A549 (cell line): ENCODE results near the gene NOXA1. TPM values are rescaled to one million over a fixed set of nuclear protein-coding genes. Genes with fewer than 3 reads are reported as not detected.

Experiments used
- ATAC-seq, 2 experiments: fragments of 200-7000 bp in 1 of 2; fragments of >200 bp in 1 of 2; cut with Nextera tagmentation in 1 of 2; cut with Tn5 transposase in 1 of 2; 3 replicates each; pipeline versions ENCODE4 v1.8.0 to v1.9.1; 2018 to 2020; ENCODE audit warnings: mild to moderate bottlenecking in 1 of 2, moderate library complexity in 1 of 2
- CTCF ChIA-PET: fragments of 300-600 bp; sonication (Branson Sonifier 250); formaldehyde crosslinking; extraction: SDS; loops from one replicate; lab custom pipeline; 2021; ENCODE audit warnings: antibody characterized with exemption, inconsistent platforms; lab: Yijun Ruan, JAX
- POLR2A ChIA-PET: fragments of 350-600 bp; formaldehyde crosslinking; extraction: SDS; loops from one replicate; lab custom pipeline; 2021; ENCODE audit warnings: antibody characterized with exemption, inconsistent platforms; lab: Yijun Ruan, JAX
- DNase-seq, 2 experiments: peaks; one replicate each; pipeline versions ENCODE4 v3.0.0 to v3.0.0-alpha.2; 2011 to 2016; ENCODE audit warnings: low read depth in 1 of 2, low spot score in 1 of 2
- FAIRE-seq: peaks from 2 replicates; lab custom pipeline; 2011; peaks lifted over from hg19 to GRCh38; lab: Jason Lieb, UNC
- H3K27ac ChIP-seq, 2 experiments: fragments of >200 bp; sonication (Bioruptor Twin); formaldehyde crosslinking; 3 replicates each; pipeline ENCODE4 v1.5.1; 2016 to 2017
- H3K4me1 ChIP-seq: fragments of >200 bp; sonication (Bioruptor Twin); formaldehyde crosslinking; 3 replicates; pipeline ENCODE4 v1.6.1; 2016
- H3K4me2 ChIP-seq: fragments of >200 bp; sonication (Bioruptor Twin); formaldehyde crosslinking; 3 replicates; pipeline ENCODE4 v1.6.1; 2016
- H3K4me3 ChIP-seq: fragments of >200 bp; sonication (Bioruptor Twin); formaldehyde crosslinking; 3 replicates; pipeline ENCODE4 v1.5.1; 2016
- H3K9me3 ChIP-seq: fragments of >200 bp; sonication (Bioruptor Twin); formaldehyde crosslinking; 3 replicates; pipeline ENCODE4 v1.6.1; 2016
- BHLHE40 ChIP-seq: IDR thresholded peaks from 2 replicates; pipeline ENCODE4 v1.6.1; 2012; ENCODE audit warnings: low read depth, low read length, inconsistent platforms
- CBX8 ChIP-seq: fragments of 200-600 bp; sonication (generic); IDR thresholded peaks from 2 replicates; pipeline ENCODE4 v1.6.1; 2016
- CEBPB ChIP-seq, 2 experiments: fragments of >200 bp in 1 of 2; sonication (Bioruptor Twin) in 1 of 2; formaldehyde crosslinking in 1 of 2; IDR thresholded peaks; 2 replicates each; pipeline ENCODE4 v1.6.1; 2012 to 2016
- CHD2 ChIP-seq: fragments of 150-350 bp; IDR thresholded peaks from 2 replicates; pipeline ENCODE4 v1.6.1; 2014; ENCODE audit warnings: low read length; ENCODE audit not compliant: partially characterized antibody
- ESRRA ChIP-seq: fragments of 150-350 bp; IDR thresholded peaks from 2 replicates; pipeline ENCODE4 v1.6.1; 2014; ENCODE audit warnings: mild to moderate bottlenecking, low read length, borderline replicate concordance
- FOSL2 ChIP-seq, 2 experiments: fragments of 450-650 bp in 1 of 2; fragments of >200 bp in 1 of 2; sonication (Bioruptor Twin) in 1 of 2; formaldehyde crosslinking; IDR thresholded peaks; 2 replicates each; pipeline versions ENCODE4 v1.5.0 to v1.6.1; 2016 to 2020; ENCODE audit warnings: mild to moderate bottlenecking in 1 of 2, moderate library complexity in 1 of 2
- GATA3 ChIP-seq: IDR thresholded peaks from 2 replicates; pipeline ENCODE4 v1.6.1; 2012; ENCODE audit warnings: borderline replicate concordance
- HEYL ChIP-seq: fragments of 250-450 bp; sonication (Bioruptor Pico); IDR thresholded peaks from 2 replicates; pipeline ENCODE4 v1.8.0; 2021; ENCODE audit warnings: mild to moderate bottlenecking, moderate library complexity
- HOXB13 ChIP-seq: fragments of 250-450 bp; sonication (Bioruptor Pico); IDR thresholded peaks from 2 replicates; pipeline ENCODE4 v1.5.0; 2020; ENCODE audit warnings: low read depth, mild to moderate bottlenecking, moderate library complexity
- JUN ChIP-seq, 2 experiments: fragments of >200 bp; sonication (Bioruptor Twin); formaldehyde crosslinking; IDR thresholded peaks; 2 replicates in 1 of 2; 3 replicates in 1 of 2; pipeline ENCODE4 v1.6.1; 2016 to 2017
- KDM5A ChIP-seq: fragments of 200-600 bp; sonication (generic); IDR thresholded peaks from 2 replicates; pipeline ENCODE4 v1.6.1; 2016; ENCODE audit warnings: antibody characterized with exemption, mild to moderate bottlenecking
- RARB ChIP-seq: fragments of 250-450 bp; sonication (Bioruptor Pico); IDR thresholded peaks from 2 replicates; pipeline ENCODE4 v1.8.0; 2021; ENCODE audit warnings: mild to moderate bottlenecking, moderate library complexity
- RNF2 ChIP-seq: fragments of 200-600 bp; sonication (generic); IDR thresholded peaks from 2 replicates; pipeline ENCODE4 v1.6.1; 2016; ENCODE audit warnings: low read depth, mild to moderate bottlenecking, antibody characterized with exemption, moderate library complexity, borderline replicate concordance
- TP53 ChIP-seq: fragments of 250-450 bp; sonication (Bioruptor Pico); IDR thresholded peaks from 2 replicates; pipeline ENCODE4 v1.5.0; 2021; ENCODE audit warnings: mild to moderate bottlenecking, moderate library complexity
- ZC3H11A ChIP-seq: fragments of 450-650 bp; IDR thresholded peaks from 2 replicates; pipeline ENCODE4 v1.6.1; 2014; ENCODE audit warnings: antibody characterized with exemption, mild to moderate bottlenecking
- ZFP36 ChIP-seq: fragments of 450-650 bp; IDR thresholded peaks from 2 replicates; pipeline ENCODE4 v1.6.1; 2014; ENCODE audit warnings: borderline replicate concordance; ENCODE audit not compliant: partially characterized antibody
- ZSCAN20 ChIP-seq: fragments of 250-450 bp; sonication (Bioruptor Pico); IDR thresholded peaks from 2 replicates; pipeline ENCODE4 v1.8.0; 2022; ENCODE audit warnings: mild to moderate bottlenecking, moderate library complexity
- WGBS: methylation state at CpG from one replicate; pipeline ENCODE4 v1.1.6; 2017; ENCODE audit errors: missing lambda C conversion rate; 5-methylcytosine and 5-hydroxymethylcytosine counted together
- polyA plus RNA-seq, 4 experiments: library from polyadenylated mRNA; depleted of rRNA in 3 of 4; stranded (reverse); fragments of >200 nt; fragmentation: RNase III in 1 of 4; extraction: RNeasy Plus Mini Kit Qiagen cat#74134 plus additional on column Dnase treatment in 1 of 4; gene quantifications; 2 replicates in 3 of 4; 3 replicates in 1 of 4; pipeline ENCODE4 v1.2.3, GENCODE V29; 2011 to 2017
- TF ChIP-seq, protein P1 (sequence below): fragments of >200 bp; sonication (Bioruptor Twin); formaldehyde crosslinking; IDR thresholded peaks from 3 replicates; pipeline ENCODE4 v1.5.1; 2016
- TF ChIP-seq, protein P2 (sequence below): fragments of 200-600 bp; sonication (generic); IDR thresholded peaks from 2 replicates; pipeline ENCODE4 v1.6.1; 2016; ENCODE audit warnings: antibody characterized with exemption, mild to moderate bottlenecking, moderate library complexity
- TF ChIP-seq, protein P3 (sequence below): fragments of 450-650 bp; IDR thresholded peaks from 2 replicates; pipeline ENCODE4 v1.6.1; 2014; ENCODE audit warnings: antibody characterized with exemption

The NOXA1 gene
- polyA plus RNA-seq, 2 of the 4 experiments (the other 2 are of a cell fraction) = 0.44 to 1.5 TPM

DNA sequence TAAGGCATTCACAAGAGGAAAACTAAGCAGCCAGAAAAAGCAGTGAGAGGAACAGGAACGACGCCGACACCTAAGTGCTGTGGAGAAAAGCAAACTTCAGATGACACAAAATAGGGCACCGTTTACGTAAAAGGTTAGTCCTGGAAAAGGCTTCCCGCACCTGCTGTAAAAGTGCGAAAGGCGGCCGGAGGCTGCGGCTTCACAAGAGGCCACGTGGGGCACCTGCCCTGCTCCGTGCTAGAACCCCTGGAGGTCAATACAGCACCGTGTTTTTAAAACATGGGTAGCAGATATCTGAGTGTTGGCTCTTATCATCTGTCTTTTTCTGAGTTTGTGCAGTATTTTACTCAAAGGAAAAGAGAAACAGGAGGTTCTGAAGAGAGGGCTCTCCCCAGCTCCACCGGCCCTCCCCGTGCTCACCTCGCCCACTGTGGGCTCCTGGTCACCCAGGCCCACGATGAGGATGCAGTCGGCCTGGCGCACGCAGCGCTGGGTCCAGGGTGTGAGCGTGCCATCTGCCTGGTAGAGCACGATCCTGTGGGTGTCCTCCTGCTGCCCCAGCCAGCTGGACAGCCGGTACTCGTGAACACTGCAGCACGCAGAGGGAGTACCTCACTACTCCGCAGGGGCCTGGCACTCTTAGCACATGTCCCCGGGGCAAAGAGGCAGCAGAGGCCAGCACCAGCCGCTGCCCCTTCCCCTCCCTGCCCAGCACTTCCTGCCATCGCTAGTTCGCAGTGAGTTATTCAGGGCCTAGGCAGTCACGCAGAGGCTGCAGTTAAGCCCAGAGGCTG lies 56.9 kb downstream of the NOXA1 start (continued):
- TF ChIP-seq, protein P1, sequence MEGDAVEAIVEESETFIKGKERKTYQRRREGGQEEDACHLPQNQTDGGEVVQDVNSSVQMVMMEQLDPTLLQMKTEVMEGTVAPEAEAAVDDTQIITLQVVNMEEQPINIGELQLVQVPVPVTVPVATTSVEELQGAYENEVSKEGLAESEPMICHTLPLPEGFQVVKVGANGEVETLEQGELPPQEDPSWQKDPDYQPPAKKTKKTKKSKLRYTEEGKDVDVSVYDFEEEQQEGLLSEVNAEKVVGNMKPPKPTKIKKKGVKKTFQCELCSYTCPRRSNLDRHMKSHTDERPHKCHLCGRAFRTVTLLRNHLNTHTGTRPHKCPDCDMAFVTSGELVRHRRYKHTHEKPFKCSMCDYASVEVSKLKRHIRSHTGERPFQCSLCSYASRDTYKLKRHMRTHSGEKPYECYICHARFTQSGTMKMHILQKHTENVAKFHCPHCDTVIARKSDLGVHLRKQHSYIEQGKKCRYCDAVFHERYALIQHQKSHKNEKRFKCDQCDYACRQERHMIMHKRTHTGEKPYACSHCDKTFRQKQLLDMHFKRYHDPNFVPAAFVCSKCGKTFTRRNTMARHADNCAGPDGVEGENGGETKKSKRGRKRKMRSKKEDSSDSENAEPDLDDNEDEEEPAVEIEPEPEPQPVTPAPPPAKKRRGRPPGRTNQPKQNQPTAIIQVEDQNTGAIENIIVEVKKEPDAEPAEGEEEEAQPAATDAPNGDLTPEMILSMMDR = no peak
- TF ChIP-seq RNF2 (no peak), ZC3H11A (no peak)

DNA sequence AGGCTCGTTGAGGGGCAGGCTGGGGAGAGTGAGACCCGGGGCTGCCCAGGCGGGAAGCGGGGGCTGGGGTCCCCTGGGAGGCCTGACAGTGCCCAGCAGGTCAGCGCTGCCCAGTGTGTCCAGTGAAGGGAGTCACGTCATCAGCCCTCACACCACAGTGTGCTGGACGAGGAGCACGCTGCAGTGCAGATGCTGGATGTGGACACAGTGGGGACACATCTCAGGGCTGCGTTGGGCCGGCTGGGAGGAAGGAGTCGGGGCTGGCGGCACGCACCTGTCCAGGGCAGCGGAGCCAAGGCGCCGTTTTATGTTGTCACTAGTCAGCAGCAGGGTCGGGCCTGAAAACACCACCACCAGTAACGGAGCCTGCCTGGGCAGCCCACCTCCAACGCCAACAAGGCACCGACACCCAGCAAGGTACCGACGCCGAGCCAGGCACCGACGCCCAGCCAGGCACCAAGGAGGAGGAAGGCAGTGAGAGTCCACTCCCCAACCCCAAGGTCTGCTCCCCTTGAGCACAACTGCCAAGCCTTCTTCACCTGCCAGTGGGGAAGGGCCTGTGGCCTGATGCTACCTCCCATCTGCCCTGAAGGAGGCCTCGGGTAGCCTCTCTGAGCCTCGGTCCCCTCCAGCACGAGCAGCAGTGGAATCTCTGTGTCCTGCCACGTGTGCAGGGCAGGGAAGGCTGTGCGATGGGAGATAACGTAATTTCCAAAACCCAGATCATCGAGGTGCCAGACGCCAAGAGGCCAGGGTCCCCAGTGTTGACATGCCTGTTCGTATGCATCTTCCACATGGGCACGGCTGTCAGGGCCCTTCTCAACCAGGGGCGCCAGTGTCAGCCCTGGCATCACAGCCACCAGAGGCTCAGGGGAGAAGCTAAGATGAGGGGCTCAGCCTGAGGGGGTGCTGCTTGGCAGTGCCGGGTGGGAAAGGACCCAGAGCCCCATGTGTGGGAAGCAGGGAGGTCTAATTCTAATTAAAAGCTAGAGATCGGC lies 57.8 kb downstream of the NOXA1 start:
- ChIA-PET POLR2A (no interaction called here), CTCF (interaction anchor here (1.1 to 1.9 kb wide), 6 partner anchors 11 to 57 kb away, joined by 3 to 4 read pairs (median 4); no protein-coding TSS in a partner anchor)
- Histone ChIP-seq H3K27ac (peak overlapping the region in 1 of 2 experiments; percentile 84; a peak in 3 of 6 replicates), H3K4me3 (no peak overlapping the region), H3K4me2 (no peak overlapping the region), H3K9me3 (peaks cover 6% of the 10 kb centered on the region; the same call in 2 of the 3 replicates), H3K4me1 (peaks cover 11% of the 10 kb centered on the region)
- ATAC-seq = no peak
- no peak for DNase-seq
- no peak for TF ChIP-seq ESRRA
- no peak for TF ChIP-seq KDM5A
- no peak for TF ChIP-seq HOXB13 (CRISPR knock-in tag)
- WGBS = 94% methylated on average over 34 of the region's 38 CpGs
- FAIRE-seq = no peak

DNA sequence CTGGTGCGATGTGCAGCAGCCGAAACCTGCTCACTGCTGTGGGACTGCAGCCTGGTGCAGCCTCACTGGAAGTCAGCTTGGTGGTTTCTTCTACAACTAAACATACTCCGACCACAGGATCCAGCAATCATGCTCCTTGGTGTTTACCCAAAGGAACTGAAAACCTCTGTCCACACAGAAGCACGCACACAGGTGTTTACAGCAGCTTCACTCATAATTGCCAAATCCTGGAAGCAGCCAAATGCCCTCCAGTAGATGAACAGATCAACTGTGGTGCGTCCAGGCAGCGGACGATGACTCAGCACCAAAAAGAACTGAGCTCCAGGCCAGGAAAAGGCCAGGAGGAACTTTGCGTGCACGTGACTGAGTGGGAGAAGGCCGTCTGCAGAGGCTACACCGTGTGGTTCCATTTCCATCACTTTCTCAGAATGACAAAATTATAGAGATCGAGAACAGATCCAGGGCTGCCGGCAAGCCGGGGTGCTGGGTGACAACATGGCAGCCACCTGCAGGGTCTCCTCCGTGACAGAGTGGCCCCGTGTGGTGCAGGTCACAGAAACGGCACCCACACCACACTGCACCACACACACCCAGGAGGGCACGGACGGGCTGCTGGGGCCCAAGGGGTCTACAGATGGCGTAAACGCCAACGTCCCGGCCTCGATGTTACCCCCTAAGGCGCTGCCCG lies 59.0 kb downstream of the NOXA1 start:
- Histone ChIP-seq H3K4me3 (no peak overlapping the region), H3K4me2 (peak overlapping the region; percentile 50), H3K9me3 (no peaks in the 10 kb centered on the region), H3K4me1 (peaks cover 11% of the 10 kb centered on the region), H3K27ac (peak overlapping the region; percentile 62 to 84)
- DNase-seq = peak in 1 of 2 experiments; percentile 68
- WGBS = 74% methylated on average over 26 of the region's 26 CpGs
- POLR2A ChIA-PET = interaction anchor here (1.0 kb wide), 1 partner anchor 23 kb away, joined by 6 read pairs; the partner anchor contains the start of gene NSMF
- FAIRE-seq = no peak
- CTCF ChIA-PET = interaction anchor here (0.7 to 1.9 kb wide), 10 partner anchors 12 to 188 kb away, joined by 3 to 4 read pairs (median 4); partner anchors contain the start of genes EXD3 and NRARP
- ATAC-seq = peak; percentile 41 to 51; a peak in 5 of 6 replicates
- no peak for TF ChIP-seq FOSL2 (IDR thresholded peaks at IDR 0.05)
- TF ChIP-seq FOSL2 (CRISPR knock-in tag; IDR thresholded peaks at IDR 0.05) = peak; percentile 59
- TF ChIP-seq ZSCAN20 (CRISPR knock-in tag) = no peak
- no peak for TF ChIP-seq HEYL (CRISPR knock-in tag)
- TF ChIP-seq CBX8 = no peak
- no peak for TF ChIP-seq RARB (CRISPR knock-in tag)
- TF ChIP-seq CHD2 = no peak
- TF ChIP-seq ESRRA = no peak
- TF ChIP-seq JUN (IDR thresholded peaks at IDR 0.05) = no peak
- 0 out of 2 replicates have a peak, but pooled peaks have one; percentile 18 for TF ChIP-seq BHLHE40
- TF ChIP-seq, protein P1 = no peak
- TF ChIP-seq CEBPB (IDR thresholded peaks at IDR 0.05) = 0 out of 4 replicates have a peak, but pooled peaks of 1 of the 2 experiments have one; percentile 4
- no peak for TF ChIP-seq GATA3
- TF ChIP-seq TP53 (CRISPR knock-in tag) = no peak
- no peak for TF ChIP-seq ZFP36
- TF ChIP-seq, protein P2, sequence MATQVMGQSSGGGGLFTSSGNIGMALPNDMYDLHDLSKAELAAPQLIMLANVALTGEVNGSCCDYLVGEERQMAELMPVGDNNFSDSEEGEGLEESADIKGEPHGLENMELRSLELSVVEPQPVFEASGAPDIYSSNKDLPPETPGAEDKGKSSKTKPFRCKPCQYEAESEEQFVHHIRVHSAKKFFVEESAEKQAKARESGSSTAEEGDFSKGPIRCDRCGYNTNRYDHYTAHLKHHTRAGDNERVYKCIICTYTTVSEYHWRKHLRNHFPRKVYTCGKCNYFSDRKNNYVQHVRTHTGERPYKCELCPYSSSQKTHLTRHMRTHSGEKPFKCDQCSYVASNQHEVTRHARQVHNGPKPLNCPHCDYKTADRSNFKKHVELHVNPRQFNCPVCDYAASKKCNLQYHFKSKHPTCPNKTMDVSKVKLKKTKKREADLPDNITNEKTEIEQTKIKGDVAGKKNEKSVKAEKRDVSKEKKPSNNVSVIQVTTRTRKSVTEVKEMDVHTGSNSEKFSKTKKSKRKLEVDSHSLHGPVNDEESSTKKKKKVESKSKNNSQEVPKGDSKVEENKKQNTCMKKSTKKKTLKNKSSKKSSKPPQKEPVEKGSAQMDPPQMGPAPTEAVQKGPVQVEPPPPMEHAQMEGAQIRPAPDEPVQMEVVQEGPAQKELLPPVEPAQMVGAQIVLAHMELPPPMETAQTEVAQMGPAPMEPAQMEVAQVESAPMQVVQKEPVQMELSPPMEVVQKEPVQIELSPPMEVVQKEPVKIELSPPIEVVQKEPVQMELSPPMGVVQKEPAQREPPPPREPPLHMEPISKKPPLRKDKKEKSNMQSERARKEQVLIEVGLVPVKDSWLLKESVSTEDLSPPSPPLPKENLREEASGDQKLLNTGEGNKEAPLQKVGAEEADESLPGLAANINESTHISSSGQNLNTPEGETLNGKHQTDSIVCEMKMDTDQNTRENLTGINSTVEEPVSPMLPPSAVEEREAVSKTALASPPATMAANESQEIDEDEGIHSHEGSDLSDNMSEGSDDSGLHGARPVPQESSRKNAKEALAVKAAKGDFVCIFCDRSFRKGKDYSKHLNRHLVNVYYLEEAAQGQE = no peak
- TF ChIP-seq, protein P3, sequence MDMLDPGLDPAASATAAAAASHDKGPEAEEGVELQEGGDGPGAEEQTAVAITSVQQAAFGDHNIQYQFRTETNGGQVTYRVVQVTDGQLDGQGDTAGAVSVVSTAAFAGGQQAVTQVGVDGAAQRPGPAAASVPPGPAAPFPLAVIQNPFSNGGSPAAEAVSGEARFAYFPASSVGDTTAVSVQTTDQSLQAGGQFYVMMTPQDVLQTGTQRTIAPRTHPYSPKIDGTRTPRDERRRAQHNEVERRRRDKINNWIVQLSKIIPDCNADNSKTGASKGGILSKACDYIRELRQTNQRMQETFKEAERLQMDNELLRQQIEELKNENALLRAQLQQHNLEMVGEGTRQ = peak; percentile 34; the same call in 1 of the 2 replicates
